ENCODE results near the gene TMEM252.

Gene TMEM252, protein sequence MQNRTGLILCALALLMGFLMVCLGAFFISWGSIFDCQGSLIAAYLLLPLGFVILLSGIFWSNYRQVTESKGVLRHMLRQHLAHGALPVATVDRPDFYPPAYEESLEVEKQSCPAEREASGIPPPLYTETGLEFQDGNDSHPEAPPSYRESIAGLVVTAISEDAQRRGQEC

DNA sequence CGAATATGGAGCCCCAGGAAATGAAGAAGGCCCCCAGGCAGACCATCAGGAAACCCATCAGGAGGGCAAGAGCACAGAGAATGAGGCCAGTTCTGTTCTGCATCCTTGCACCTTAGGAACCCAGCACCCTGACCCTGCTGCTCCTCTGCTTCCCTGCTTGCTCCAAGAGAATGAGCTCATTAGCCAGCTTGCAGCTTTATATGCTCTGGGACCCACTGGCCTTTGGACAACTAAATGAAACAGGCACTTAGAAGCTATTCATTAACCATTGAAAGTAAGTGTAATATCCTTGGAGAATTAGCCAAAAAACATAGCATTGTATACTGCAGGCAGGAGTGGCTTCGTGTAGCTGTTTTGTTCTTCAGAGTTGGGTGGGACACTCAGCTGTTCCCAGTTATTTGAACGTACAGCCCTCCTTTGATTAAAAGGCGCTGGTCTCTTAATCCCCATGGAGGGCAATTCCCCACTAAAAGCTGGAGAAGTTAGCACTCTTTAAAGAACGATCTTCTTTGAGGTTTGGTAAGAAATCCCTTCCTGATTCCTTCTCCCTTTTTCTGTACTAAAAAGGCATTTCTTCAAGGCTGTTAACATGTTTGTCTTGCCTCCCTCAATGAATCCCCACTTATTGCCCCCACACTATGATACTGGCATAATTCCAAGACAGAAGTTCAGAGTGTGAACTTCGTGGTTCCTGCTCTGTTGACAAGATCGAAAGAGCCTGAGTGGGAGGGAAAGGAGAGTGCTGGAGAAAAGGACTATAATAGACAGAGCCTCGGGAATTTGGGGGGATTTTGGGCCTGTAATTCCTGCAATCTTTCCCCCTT lies at the start of gene TMEM252:
TSS of gene TMEM252 (minus strand) at position 172 of the 824 bp plus-strand sequence. CDS start at position 103, 69 bp downstream.
- DNase-seq: no peak

- no peak for DNase-seq
Observed at GRCh38 chr9:68585034-68585761, 44.5 kb upstream of the TMEM252 start.

DNA sequence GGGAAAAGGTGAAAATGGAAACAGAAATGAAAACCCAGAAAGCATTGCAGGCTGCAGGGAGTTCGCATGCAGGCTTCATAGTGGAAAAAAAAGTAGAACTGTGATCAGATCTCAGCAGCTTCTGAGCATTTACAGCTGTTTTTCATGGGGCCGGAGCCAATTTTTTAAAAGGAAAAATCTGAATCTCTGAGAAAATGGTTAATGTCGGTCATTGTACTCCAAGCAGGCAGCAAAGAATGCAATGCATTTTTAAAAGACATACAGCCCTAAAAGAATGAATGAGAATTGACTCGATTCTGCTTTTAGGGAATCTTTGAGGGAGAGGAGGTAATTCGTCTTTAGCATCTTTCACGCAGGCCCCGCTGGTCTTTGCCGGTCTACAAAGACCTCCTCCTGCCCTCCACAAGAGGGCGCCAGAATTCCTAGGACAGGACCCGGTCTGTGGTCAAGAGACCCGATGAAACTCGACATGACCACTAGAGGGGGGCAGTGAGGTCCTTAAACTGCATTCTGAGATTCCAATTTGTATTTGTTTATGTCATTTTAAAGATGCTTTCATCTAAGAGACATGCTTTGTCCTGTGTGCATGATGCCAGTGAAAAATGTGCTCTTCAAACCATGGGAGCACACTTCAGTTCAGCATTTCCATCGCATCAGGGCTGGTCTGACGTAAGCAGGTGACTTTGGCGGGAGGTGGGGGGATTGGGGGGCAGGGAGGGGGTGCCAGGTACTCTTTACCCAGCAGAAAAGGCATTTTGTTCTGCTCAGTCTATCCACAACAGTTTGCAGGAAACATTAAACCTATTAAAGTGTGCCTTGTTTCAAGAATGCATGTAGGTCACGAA lies 43.7 kb upstream of the TMEM252 start:
- DNase-seq: peak; percentile 78

- DNase-seq: no peak
Observed at GRCh38 chr9:68581696-68582095, 41.0 kb upstream of the TMEM252 start.

DNA sequence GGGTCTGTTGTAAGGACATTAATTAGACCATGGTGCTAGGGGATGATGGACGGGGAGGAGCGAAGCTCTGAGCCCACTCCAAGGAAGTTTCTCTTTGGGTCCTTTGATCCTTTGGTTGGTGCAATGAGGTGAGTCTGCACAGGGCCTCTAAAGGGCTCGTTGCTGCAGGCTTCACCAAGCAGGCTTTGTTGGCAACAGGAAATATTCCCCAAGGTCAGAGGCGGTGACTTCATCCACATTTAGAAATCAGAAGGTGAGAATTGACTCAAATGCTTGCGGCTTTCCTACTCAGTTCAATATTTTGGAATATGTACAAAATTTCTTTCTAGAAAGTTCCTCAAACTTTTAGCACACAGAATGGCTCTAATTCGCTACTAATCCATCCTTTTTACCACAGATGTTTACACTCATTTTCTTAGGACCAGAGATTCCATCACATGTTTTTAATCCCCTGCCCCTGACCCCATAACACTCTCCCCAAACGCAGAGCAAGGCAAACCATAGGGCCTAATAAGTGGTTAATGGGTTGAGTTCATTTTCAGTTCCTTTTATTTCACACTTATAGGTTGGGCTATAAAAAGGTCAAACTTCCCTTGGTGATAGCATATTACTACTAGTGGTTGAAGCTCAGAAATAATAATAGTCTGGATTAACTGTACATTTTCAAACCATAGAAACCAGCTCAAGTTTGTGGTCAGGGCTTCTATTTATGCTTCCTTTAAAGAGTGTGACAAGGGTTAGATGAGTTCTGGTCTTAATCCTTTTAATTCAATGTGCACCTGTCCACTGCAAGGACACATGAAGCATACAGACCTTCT lies 37.3 kb upstream of the TMEM252 start:
- DNase-seq: no peak

DNA sequence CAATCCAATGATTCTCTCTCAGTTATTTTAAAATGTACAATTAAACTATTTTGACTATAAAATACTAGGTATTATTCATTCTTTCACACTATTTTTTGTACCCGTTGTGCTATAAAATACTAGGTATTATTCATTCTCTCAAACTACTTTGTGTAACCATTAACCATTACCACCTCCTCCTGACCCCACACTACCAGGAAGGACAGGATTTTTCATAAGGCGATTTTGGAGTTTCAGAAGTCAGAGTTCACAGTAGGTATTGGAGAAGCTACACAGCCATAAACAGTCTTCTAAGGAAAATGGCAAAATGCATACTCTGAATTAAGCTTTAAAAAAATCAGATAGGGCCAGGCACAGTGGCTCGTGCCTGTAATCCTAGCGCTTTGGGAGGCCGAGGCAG lies 35.1 kb upstream of the TMEM252 start:
- DNase-seq: no peak

DNA sequence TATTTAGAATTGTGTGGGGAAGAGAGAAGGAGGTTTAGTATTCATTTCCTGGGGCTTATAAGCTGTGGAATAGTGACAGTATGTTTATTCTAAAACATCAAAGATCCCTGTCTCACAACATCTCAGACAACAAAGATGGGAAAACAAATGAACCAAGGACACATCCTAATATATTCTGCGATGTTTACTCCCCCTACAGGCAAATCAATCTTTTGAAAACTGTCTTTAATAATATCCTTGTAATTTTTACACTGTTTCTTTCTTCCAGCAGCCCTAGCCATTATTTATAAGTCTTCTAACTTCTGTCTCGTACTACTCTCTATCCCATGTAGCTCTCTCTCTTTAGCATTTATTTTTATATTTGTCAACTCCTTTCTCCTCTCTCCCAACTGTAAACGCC lies 33.5 kb upstream of the TMEM252 start:
- no peak for DNase-seq

DNA sequence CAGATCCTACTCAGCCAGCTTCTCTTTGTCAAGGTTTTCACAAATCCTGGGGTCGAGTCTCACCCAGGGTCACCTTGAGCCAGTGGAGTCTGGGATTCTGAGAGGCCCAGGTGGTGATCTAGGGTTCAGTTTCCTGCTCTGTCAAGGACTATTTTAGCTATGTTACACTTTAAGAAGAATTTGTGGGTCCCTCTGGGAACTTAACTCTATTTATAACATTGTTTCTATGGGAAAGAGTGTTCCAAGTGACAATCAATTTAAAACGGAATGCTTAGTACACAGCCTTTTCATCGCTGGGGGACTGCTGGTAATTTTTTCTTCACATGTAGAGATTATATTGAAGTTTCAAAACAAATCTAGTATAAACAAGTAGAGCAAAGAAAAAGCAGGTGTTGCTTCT lies 26.9 kb upstream of the TMEM252 start:
- no peak for DNase-seq

DNA sequence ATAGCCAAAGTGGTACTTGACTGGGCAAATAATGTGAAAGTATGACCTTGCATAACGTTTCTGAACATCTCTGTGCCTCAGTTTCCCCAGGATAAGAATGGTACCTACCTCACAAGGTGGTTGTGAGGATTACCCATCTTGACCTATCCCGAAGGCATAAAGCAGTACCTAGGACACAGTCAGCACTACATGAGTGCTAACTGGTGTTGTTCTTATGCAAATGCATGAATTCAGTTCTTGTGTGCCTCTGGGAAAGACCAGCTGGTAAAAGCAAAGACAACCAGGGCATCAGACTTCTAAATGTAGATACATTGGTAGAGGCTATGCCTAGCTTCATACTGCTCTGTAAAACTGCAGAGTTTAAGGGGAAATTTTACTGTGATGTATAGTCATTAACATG lies 21.8 kb upstream of the TMEM252 start:
- DNase-seq: no peak

DNA sequence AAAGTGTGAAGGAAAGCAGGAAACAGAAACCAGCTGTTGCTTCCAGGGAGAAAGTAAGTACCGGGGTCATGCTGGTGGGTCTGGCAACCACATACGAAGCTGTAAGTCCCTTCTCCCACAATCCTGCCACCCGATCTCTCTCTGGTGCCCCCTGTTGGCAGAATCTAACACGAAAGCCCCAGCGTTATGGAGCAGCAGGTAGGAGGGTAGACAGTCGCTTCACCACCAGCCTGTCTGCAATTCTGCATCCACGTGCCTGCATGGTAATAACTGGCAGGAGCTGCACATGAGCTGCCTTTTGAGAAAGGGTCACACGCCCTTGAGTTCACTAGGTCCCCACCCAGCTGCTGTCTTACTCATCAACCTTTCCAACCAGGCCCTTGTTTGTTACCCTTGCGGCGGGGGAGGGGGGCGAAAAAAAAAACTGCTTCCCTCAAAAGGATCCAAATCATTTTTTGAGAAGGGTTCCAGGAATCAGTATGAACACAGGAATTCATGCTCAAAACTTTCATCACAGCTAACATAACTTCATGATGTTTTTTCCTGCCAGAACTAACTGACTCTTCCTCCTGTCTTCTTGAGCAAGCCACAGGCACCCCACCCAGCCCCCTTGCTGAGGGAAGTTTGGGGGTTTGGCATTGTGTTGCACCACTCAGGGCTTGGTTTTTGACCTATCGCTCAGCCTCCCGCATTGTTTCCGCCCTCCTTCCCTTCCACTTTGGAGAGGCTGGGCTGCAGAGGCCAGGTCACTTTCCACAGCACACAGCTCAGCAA lies 19.6 kb upstream of the TMEM252 start:
- peak; percentile 36 for DNase-seq

DNA sequence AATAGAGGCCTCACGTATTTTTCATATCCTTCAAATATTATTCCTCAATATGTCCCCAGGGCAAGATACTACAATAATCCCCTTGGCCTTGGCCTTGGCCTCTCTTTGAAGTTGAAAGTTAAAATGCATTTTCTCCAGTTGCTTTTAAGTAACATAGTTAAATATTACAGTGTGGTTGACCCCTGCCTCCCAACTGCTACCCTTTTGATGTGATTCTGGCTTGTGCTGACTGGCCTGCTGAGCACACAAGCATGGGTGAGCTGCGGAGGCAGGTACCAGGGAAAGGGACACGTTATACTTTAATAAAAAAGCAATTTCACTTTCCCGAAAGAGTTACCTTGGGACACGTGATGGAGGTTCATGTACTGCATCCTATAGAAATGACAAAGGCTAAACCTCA lies 17.9 kb upstream of the TMEM252 start:
- no peak for DNase-seq

- no peak for DNase-seq
Observed at GRCh38 chr9:68555437-68556150, 14.9 kb upstream of the TMEM252 start.

- DNase-seq: no peak
Observed at GRCh38 chr9:68552700-68553476, 12.2 kb upstream of the TMEM252 start.

DNA sequence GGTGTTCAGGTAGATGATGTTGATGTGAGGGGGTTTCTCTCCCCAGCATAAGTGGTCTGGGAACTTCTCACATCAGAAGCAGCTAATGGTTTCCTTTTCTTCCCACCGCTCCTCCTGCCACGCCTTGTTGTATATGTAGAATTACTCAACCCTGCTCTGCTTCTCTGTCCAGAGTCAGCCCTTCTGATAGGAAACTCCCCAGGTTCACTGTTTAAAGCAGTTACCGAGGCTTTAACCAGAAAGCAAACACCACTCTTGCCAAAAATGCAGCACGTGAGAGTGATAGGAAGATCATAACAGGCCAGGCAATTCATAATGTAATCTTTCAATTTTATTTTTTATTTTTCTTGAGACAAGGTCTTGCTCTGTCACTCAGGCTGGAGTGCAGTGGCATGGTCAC lies 10.5 kb upstream of the TMEM252 start:
- no peak for DNase-seq

GRCh38 chr9:68548241-68548640 lies 7.6 kb upstream of the TMEM252 start:
- DNase-seq: no peak

DNA sequence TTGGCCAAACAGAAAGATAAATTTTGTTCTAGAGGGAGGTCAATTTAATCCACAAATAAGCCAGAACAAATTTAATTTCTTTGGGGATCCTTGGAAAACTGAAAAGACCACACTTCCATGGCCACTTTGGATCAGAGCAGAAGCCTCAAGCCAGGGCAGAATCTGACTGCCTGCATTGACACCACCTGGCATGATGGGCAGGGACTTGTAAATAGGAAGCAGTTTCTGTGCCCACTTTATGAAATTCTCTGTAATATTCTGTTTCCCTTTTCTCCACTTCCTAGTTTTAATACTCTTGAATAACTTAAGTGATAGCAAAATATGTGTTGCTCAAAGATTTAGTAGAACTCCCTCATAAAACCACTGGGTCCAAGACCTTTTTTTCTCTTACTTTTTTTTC lies 6.7 kb upstream of the TMEM252 start:
- no peak for DNase-seq

- no peak for DNase-seq
Observed at GRCh38 chr9:68546596-68547390, 6.1 kb upstream of the TMEM252 start.

DNA sequence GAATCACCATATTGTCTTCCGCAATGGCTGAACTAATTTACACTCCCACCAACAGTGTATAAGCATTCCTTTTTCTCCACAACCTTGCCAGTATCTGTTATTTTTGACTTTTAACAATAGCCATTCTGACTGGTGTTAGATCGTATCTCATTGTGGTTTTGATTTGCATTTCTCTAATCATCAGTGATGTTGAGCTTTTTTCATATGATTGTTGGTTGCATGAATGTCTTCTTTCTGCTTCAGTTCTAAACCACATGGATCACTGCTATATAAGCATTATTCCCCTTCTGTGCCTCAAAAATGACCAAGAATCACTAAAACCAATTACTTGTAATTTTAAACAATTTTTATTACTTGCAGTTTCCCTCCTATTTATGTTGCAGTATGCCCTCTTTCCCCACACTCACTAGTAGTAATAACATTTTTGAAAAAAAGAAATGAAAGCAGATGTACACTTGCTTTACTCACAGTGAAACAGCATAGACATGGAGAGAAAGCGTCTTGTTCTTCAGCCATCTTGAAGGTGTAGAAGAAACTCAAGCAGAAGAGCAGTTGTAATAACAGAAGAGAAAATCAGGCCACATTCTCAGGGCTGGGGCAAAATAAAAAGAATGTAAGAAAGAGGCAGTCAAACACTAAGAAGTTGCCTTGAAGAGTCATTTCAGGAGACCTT lies 4.5 kb upstream of the TMEM252 start:
- no peak for DNase-seq
